22Rv1 (cell line): ENCODE measurements around the gene FGF21.

Experiments used
- H3K27ac ChIP-seq: fragments of 450-650 bp; 2 replicates; pipeline ENCODE4 v1.5.1; 2017
- CTCF ChIP-seq: fragments of 450-650 bp; IDR thresholded peaks from 2 replicates; pipeline ENCODE4 v1.5.1; 2017; ENCODE audit warnings: mild to moderate bottlenecking
- ZFX ChIP-seq: fragments of 450-650 bp; IDR thresholded peaks from 2 replicates; pipeline ENCODE4 v1.6.1; 2017; ENCODE audit warnings: antibody characterized with exemption, borderline replicate concordance

The FGF21 gene

GRCh38 chr19:48722196-48722708 is 33.1 kb upstream of the FGF21 start:
- H3K27ac ChIP-seq, result no peak overlapping the region
- TF ChIP-seq ZFX, result no peak
- no peak for TF ChIP-seq CTCF

- TF ChIP-seq CTCF (no peak), ZFX (no peak)
- peak overlapping the region; percentile 42 for H3K27ac ChIP-seq
Measured at GRCh38 chr19:48724796-48725753, 30.2 kb upstream of the FGF21 start.

- H3K27ac ChIP-seq, result 0 out of 2 replicates have a peak overlapping the region, but pooled peaks have one; percentile 18
- TF ChIP-seq ZFX (no peak), CTCF (no peak)
Measured at GRCh38 chr19:48726556-48726955, 28.8 kb upstream of the FGF21 start.

GRCh38 chr19:48728911-48729664 is 26.2 kb upstream of the FGF21 start:
- TF ChIP-seq CTCF (peak; percentile 35), ZFX (no peak)
- peak overlapping the region; percentile 32; the same call in 1 of the 2 replicates for H3K27ac ChIP-seq

- TF ChIP-seq CTCF (no peak), ZFX (no peak)
- H3K27ac ChIP-seq, result no peak overlapping the region
Measured at GRCh38 chr19:48731452-48731851, 23.9 kb upstream of the FGF21 start.

- TF ChIP-seq ZFX (no peak), CTCF (no peak)
- no peak overlapping the region for H3K27ac ChIP-seq
Measured at GRCh38 chr19:48734625-48735024, 20.7 kb upstream of the FGF21 start.
